ENCODE results near the gene OR1N1.
"Not testable (repeated sequence)": the region's sequence is repeated elsewhere in the genome, so short reads cannot be mapped to it uniquely, and the experiment has no call there.

Gene OR1N1

GRCh38 chr9:122531157-122531556 is 4.1 kb upstream of the OR1N1 start:
- not testable (repeated sequence) for H3K4me1 ChIP-seq (ENCODE audit: control insufficient read depth, insufficient read depth, low read length, unreplicated experiment); H3K27ac ChIP-seq (ENCODE audit: low read depth, low read length); H3K79me2 ChIP-seq (ENCODE audit: control insufficient read depth, insufficient read depth, low read length, unreplicated experiment); H2AFZ ChIP-seq (ENCODE audit: low read length, unreplicated experiment); H3K36me3 ChIP-seq (ENCODE audit: insufficient read depth, low read length); H3K4me3 ChIP-seq (ENCODE audit: low read depth, low read length)
- peaks cover 28% of the 10 kb centered on the region for H3K27me3 ChIP-seq (ENCODE audit: insufficient read depth, low read length)

DNA sequence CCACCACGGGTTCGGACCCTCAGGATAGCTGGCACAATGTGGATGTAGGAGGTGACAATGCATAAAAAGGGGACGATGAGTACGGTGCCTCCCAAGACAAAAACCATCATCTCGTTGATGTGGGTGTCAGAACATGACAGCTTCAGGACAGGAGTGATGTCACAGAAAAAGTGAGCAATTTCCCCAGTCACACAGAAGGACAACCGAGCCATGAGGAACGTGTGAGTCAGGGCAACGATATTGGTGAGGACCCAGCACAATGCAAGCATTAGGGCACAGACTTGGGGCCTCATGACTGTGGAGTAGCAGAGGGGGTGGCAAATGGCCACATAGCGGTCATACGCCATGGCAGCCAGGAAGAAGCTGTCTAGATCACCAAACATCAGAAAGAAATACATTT is 491 bp downstream of the OR1N1 start:
- H3K4me3 ChIP-seq (ENCODE audit: low read depth, low read length): no peak overlapping the region
- H3K27ac ChIP-seq (ENCODE audit: low read depth, low read length): no peak overlapping the region
- no peaks in the 10 kb centered on the region for H3K36me3 ChIP-seq (ENCODE audit: insufficient read depth, low read length)
- H3K79me2 ChIP-seq (ENCODE audit: control insufficient read depth, insufficient read depth, low read length, unreplicated experiment): no peaks in the 10 kb centered on the region
- H3K4me1 ChIP-seq (ENCODE audit: control insufficient read depth, insufficient read depth, low read length, unreplicated experiment): no peaks in the 10 kb centered on the region
- H3K27me3 ChIP-seq (ENCODE audit: insufficient read depth, low read length): peaks cover 44% of the 10 kb centered on the region
- no peak overlapping the region for H2AFZ ChIP-seq (ENCODE audit: low read length, unreplicated experiment)

- Histone ChIP-seq H2AFZ (ENCODE audit: low read length, unreplicated experiment) (no peak overlapping the region), H3K27ac (ENCODE audit: low read depth, low read length) (no peak overlapping the region), H3K4me1 (ENCODE audit: control insufficient read depth, insufficient read depth, low read length, unreplicated experiment) (no peaks in the 10 kb centered on the region), H3K27me3 (ENCODE audit: insufficient read depth, low read length) (peaks cover 61% of the 10 kb centered on the region), H3K4me3 (ENCODE audit: low read depth, low read length) (no peak overlapping the region), H3K79me2 (ENCODE audit: control insufficient read depth, insufficient read depth, low read length, unreplicated experiment) (no peaks in the 10 kb centered on the region), H3K36me3 (ENCODE audit: insufficient read depth, low read length) (no peaks in the 10 kb centered on the region)
These were observed 7.7 kb downstream of the OR1N1 start for GRCh38 chr9:122519376-122519775.

- peaks cover 60% of the 10 kb centered on the region for H3K27me3 ChIP-seq (ENCODE audit: insufficient read depth, low read length)
These were observed 8.3 kb downstream of the OR1N1 start, which contains the start of gene OR1J4 for GRCh38 chr9:122518841-122519240. Gene OR1J4, plus strand, starts transcription at chr9:122519141. Its CDS starts 0 bp downstream, at chr9:122519141.

GRCh38 chr9:122518226-122518625 is 8.9 kb downstream of the OR1N1 start:
- H3K4me1 ChIP-seq (ENCODE audit: control insufficient read depth, insufficient read depth, low read length, unreplicated experiment): no peaks in the 10 kb centered on the region
- H3K79me2 ChIP-seq (ENCODE audit: control insufficient read depth, insufficient read depth, low read length, unreplicated experiment): no peaks in the 10 kb centered on the region
- peaks cover 66% of the 10 kb centered on the region for H3K27me3 ChIP-seq (ENCODE audit: insufficient read depth, low read length)
- no peaks in the 10 kb centered on the region for H3K36me3 ChIP-seq (ENCODE audit: insufficient read depth, low read length)
- H3K4me3 ChIP-seq (ENCODE audit: low read depth, low read length): no peak overlapping the region
- no peak overlapping the region for H2AFZ ChIP-seq (ENCODE audit: low read length, unreplicated experiment)
- no peak overlapping the region for H3K27ac ChIP-seq (ENCODE audit: low read depth, low read length)

More at GRCh38 chr9:122518841-122519240, 8.3 kb downstream of the OR1N1 start, which contains the start of gene OR1J4:
- Histone ChIP-seq H3K79me2 (ENCODE audit: control insufficient read depth, insufficient read depth, low read length, unreplicated experiment) (no peaks in the 10 kb centered on the region), H3K36me3 (ENCODE audit: insufficient read depth, low read length) (no peaks in the 10 kb centered on the region), H3K4me1 (ENCODE audit: control insufficient read depth, insufficient read depth, low read length, unreplicated experiment) (no peaks in the 10 kb centered on the region), H3K4me3 (ENCODE audit: low read depth, low read length) (no peak within 1 kb of the TSS), H2AFZ (ENCODE audit: low read length, unreplicated experiment) (no peak within 1 kb of the TSS), H3K27ac (ENCODE audit: low read depth, low read length) (no peak within 1 kb of the TSS)

DNA sequence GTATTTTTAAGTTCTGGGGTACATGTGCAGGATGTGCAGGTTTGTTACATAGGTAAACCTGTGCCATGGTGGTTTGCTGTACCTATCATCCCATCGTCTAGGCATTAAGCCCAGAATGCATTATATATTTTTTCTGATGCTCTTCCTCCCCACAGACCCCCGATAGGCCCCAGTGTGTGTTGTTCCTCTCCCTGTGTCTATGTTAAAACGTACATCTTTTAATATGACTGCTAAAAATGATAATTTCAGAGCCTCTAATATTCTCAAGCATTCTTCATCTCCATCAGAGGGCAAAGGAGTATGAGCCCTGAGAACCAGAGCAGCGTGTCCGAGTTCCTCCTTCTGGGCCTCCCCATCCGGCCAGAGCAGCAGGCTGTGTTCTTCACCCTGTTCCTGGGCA is 16.6 kb downstream of the OR1N1 start, which contains the start of gene OR1J2:
Gene OR1J2, plus strand, starts transcription at position 301 of the 400 bp plus-strand sequence. Its CDS starts 0 bp downstream, at position 301.
- H3K27ac ChIP-seq (ENCODE audit: low read depth, low read length): no peak within 1 kb of the TSS
- no peak within 1 kb of the TSS for H3K4me3 ChIP-seq (ENCODE audit: low read depth, low read length)
- no peaks in the 10 kb centered on the region for H3K36me3 ChIP-seq (ENCODE audit: insufficient read depth, low read length)
- peaks cover 54% of the 10 kb centered on the region for H3K27me3 ChIP-seq (ENCODE audit: insufficient read depth, low read length)
- H3K4me1 ChIP-seq (ENCODE audit: control insufficient read depth, insufficient read depth, low read length, unreplicated experiment): no peaks in the 10 kb centered on the region
- no peaks in the 10 kb centered on the region for H3K79me2 ChIP-seq (ENCODE audit: control insufficient read depth, insufficient read depth, low read length, unreplicated experiment)
- no peak within 1 kb of the TSS for H2AFZ ChIP-seq (ENCODE audit: low read length, unreplicated experiment)

DNA sequence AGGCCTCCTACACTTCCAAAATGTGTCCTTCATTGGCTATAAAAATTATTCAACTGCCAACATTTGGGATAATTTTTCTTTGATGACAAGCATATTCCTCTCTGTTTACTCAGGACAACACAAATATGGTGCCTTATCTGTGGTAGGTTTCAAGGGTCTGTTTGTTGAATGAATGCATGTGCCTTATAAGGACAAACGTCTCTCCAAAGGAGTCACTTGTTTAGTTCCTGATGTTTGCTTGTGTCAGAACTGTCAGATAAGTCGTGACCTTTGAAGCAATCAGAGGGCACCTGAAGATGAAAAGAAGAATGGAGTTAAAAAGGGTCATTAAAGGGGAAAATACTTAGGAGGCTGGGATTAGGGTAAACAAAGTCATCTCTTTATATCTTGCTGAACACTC is 20.1 kb downstream of the OR1N1 start:
- H3K4me1 ChIP-seq (ENCODE audit: control insufficient read depth, insufficient read depth, low read length, unreplicated experiment): no peaks in the 10 kb centered on the region

GRCh38 chr9:122498883-122499288 is 28.2 kb downstream of the OR1N1 start:
- H3K27me3 ChIP-seq (ENCODE audit: insufficient read depth, low read length): peaks cover 85% of the 10 kb centered on the region
- no peak overlapping the region for H2AFZ ChIP-seq (ENCODE audit: low read length, unreplicated experiment)
- no peak overlapping the region for H3K4me3 ChIP-seq (ENCODE audit: low read depth, low read length)
- no peak overlapping the region for H3K27ac ChIP-seq (ENCODE audit: low read depth, low read length)
- H3K79me2 ChIP-seq (ENCODE audit: control insufficient read depth, insufficient read depth, low read length, unreplicated experiment): no peaks in the 10 kb centered on the region
- no peaks in the 10 kb centered on the region for H3K36me3 ChIP-seq (ENCODE audit: insufficient read depth, low read length)
- no peaks in the 10 kb centered on the region for H3K4me1 ChIP-seq (ENCODE audit: control insufficient read depth, insufficient read depth, low read length, unreplicated experiment)

More for the DNA sequence above, 20.1 kb downstream of the OR1N1 start:
- H3K79me2 ChIP-seq (ENCODE audit: control insufficient read depth, insufficient read depth, low read length, unreplicated experiment): no peaks in the 10 kb centered on the region
- no peak overlapping the region for H2AFZ ChIP-seq (ENCODE audit: low read length, unreplicated experiment)
- no peak overlapping the region for H3K27ac ChIP-seq (ENCODE audit: low read depth, low read length)
- H3K4me3 ChIP-seq (ENCODE audit: low read depth, low read length): no peak overlapping the region
- no peaks in the 10 kb centered on the region for H3K36me3 ChIP-seq (ENCODE audit: insufficient read depth, low read length)
- peaks cover 50% of the 10 kb centered on the region for H3K27me3 ChIP-seq (ENCODE audit: insufficient read depth, low read length)

DNA sequence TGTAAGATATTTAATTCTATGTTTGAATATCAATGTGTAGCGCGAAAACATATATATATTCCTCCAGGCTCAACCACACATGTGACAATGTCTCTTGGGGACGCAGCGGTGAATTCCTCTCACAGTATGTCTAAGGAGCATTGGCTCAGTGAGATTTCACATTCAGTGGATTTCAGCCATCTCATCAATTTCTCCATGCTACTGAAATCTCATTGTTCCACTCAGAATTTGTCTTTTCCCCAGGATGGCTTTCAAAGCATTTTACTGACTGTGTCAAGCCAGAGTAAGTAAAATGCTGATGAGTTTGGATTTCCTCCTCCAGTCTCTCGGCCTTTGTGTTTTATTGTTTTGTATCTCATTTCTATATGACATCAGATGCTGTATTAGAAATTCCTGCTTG is 48.0 kb downstream of the OR1N1 start:
- no peak overlapping the region for H3K4me3 ChIP-seq (ENCODE audit: low read depth, low read length)
- peaks cover 27% of the 10 kb centered on the region for H3K27me3 ChIP-seq (ENCODE audit: insufficient read depth, low read length)
- H3K27ac ChIP-seq (ENCODE audit: low read depth, low read length): no peak overlapping the region
- no peaks in the 10 kb centered on the region for H3K4me1 ChIP-seq (ENCODE audit: control insufficient read depth, insufficient read depth, low read length, unreplicated experiment)
- no peak overlapping the region for H2AFZ ChIP-seq (ENCODE audit: low read length, unreplicated experiment)
- no peaks in the 10 kb centered on the region for H3K79me2 ChIP-seq (ENCODE audit: control insufficient read depth, insufficient read depth, low read length, unreplicated experiment)
- H3K36me3 ChIP-seq (ENCODE audit: insufficient read depth, low read length): no peaks in the 10 kb centered on the region

DNA sequence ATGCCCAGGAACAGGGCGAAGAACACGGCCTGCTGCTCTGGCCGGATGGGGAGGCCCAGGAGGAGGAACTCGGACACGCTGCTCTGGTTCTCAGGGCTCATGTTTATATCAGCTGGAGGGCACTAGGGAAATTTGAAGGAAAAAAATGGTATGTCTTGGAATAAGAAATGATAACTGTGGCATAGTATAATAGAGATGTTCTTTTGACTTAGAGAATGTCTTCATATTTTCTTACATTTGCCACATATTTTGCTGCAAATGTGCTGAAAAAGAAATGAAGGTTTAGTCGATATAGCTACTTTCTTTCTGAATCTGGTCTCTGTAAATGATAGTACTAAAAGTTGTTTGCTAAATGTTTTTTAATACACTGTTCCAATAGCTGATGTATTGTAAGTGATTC is 49.3 kb downstream of the OR1N1 start, which contains the start of gene OR1J1:
Gene OR1J1, minus strand, starts transcription at position 101 of the 400 bp plus-strand sequence. Its CDS starts 0 bp downstream, at position 101.
- Histone ChIP-seq H3K27ac (ENCODE audit: low read depth, low read length) (no peak within 1 kb of the TSS), H3K27me3 (ENCODE audit: insufficient read depth, low read length) (peaks cover 24% of the 10 kb centered on the region), H3K36me3 (ENCODE audit: insufficient read depth, low read length) (no peaks in the 10 kb centered on the region), H3K79me2 (ENCODE audit: control insufficient read depth, insufficient read depth, low read length, unreplicated experiment) (no peaks in the 10 kb centered on the region), H2AFZ (ENCODE audit: low read length, unreplicated experiment) (no peak within 1 kb of the TSS), H3K4me3 (ENCODE audit: low read depth, low read length) (no peak within 1 kb of the TSS), H3K4me1 (ENCODE audit: control insufficient read depth, insufficient read depth, low read length, unreplicated experiment) (no peaks in the 10 kb centered on the region)

DNA sequence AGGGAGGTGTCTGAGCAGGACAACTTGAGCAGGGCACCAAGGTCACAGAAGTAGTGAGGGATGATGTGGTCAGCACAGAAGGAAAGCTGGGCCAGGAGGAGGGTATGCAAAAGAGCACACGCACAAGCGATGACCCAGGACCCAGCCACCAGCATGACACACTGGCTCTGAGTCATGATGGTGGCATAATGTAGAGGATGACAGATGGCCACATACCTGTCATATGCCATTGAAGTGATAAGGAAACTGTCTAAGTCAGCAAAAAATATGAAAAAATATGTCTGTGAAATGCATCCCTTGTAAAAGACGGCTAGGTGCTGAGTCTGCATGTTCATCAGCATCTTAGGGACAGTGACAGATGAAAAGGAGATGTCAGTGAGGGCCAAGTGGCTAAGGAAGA is 49.7 kb downstream of the OR1N1 start:
- no peak overlapping the region for H3K27ac ChIP-seq (ENCODE audit: low read depth, low read length)
- no peak overlapping the region for H2AFZ ChIP-seq (ENCODE audit: low read length, unreplicated experiment)
- H3K27me3 ChIP-seq (ENCODE audit: insufficient read depth, low read length): peaks cover 19% of the 10 kb centered on the region
- H3K36me3 ChIP-seq (ENCODE audit: insufficient read depth, low read length): no peaks in the 10 kb centered on the region
- no peak overlapping the region for H3K4me3 ChIP-seq (ENCODE audit: low read depth, low read length)
- H3K79me2 ChIP-seq (ENCODE audit: control insufficient read depth, insufficient read depth, low read length, unreplicated experiment): no peaks in the 10 kb centered on the region
- H3K4me1 ChIP-seq (ENCODE audit: control insufficient read depth, insufficient read depth, low read length, unreplicated experiment): no peaks in the 10 kb centered on the region
